Stimulated activated CD4-positive, alpha-beta T cell treated with anti-CD3 and anti-CD28 coated beads, Interleukin-1b, Interleukin-23, amount 100 ng/mL, for 4 hours (primary cell): Measurements from ENCODE around the gene FAM216B.
"Not testable (repeated sequence)": the region's sequence is repeated elsewhere in the genome, so short reads cannot be mapped to it uniquely, and the experiment has no call there.

Experiments
- DNase-seq, 2 donors: peaks; one replicate each; pipeline ENCODE4 v3.0.0-alpha.2; 2020; ENCODE audit warnings: low read depth in 2 of 2

FAM216B gene

DNA sequence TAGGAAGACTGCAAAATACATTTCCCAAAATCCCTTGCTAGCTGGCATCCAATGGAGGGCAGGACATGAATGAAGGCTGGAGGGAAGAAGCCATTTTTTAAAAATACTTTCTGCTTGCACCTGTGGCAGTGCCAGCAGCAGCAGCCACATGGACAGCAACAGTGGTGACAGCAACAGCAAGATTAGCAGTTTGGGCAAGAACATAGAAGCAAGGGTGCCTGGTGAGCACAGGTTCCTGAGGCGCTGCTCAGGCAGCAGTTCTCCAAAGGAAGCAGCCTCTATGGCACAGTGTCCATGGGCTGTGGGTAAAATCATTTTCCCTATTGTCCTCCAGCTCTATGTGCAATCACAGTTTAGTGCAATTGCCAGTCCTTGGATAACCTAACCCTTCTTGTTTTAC, 1.3 kb upstream of the FAM216B start:
- DNase-seq, result no peak

DNA sequence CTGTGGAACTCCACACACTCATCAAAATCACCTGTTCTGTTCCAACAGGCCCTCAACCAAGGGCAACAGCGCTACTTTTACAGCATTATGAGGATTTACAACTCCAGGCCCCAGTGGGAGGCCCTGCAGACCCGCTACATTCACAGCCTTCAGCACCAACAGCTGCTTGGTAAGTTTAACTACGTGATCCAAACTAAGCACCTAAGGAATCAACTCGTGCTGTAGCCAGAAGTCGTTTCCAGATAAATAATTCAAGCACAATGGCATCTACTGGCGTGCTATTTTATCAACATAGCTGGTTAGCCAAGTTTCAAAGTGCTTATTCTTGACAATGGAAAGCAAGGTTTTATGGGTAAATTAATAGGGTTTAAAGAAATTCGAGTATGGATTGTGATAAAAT, 5.3 kb downstream of the FAM216B start:
- no peak for DNase-seq

GRCh38 chr13:42788601-42789000, 7.2 kb downstream of the FAM216B start:
- DNase-seq, result no peak

DNA sequence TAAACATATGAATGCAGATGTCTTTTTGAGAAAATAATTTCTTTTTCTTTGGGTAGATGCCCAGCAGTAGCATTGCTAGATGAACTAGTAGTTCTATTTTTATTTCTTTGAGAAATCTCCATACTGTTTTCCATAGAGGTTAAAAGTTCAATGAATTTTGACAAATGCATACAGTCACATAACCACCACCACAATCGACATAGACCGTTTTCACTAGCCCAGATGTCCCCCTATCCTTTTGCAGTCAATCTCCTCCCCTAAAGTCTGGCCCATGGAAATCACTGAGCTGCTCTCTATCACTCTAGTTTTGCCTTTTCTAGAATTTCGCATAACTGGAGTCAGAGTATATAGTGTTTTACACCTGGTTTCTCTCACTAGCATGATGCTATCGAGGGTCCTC, 10.8 kb downstream of the FAM216B start:
- no peak for DNase-seq

DNA sequence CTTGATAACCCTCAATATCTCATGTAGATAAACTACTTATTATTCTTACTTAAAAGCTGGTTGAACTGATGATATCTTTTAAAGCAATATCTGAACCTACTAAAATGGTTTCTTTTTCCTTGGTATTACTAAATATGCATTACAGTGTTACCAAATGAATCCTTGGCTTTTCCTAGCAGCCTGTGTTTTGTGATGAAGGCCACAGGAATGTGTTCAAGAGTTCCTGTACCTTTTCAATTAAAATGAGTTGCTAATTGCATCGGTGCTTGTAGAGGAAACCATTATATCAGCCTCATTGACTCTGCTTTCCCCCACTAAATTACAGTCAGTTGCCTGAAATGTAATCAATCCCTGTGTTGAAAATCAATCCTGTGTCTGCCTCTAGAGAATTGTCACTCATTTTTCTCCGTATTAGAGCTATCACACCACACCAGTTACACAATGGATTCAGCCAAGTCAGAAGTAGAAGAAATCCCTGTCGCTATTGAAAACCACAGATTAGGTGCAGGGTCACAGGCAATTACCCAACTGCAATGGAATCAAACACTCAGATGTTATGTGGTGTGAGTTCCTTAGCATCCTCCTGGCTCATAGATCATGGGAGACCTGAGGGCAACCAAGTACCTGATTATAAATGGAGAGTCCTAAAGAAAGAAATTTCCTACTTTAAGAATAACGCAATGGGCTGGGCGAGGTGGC, 13.3 kb downstream of the FAM216B start:
- DNase-seq, result no peak

DNA sequence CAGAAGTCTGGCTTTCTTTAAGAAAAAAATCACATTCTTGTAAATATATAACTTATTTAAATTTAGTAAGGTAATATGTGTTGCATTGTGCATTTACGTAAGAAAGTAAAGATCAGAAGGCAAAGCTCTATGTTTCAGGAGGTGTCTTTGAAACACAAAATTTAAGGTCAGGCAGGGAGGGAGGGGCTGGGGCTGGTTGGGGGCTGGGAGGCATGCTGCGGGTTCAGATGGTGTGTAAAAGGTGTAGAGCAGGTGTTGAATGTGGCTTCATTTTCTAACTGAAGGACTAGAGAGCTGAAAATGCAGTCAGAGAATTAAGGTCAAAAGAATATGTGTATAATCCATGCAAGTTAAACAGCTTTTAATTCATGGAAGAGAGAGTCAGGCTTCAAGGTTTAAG, 14.3 kb downstream of the FAM216B start:
- no peak for DNase-seq

DNA sequence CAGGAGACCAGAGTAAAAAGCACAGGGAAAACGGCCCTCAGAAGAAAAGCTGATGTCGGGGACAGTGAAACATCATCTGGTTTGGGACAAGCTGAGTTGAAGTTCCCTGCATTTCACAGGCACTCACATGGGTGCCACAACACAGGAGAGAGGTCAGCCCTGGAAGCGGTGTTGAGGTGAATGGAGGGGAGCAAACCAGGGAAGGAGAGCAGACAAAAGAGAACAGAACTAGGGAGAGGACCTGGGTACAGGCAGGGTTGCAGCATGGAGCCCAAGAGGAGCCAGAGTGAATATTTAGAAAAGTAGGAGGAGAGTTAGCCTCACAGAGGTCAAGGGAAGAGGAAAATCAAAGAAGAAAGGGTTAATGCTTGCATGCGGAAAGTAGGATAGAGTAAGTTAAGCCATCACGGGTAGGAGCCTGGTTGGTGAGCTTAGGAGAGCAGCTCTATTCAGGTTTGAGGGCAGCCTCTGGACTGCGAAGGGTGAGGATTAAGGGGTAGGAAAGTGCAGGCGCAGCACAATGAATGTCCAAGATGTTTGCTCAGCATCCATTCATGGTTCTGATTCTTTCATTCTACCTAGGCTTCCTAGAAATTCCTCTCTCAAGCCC, 15.5 kb downstream of the FAM216B start:
- no peak for DNase-seq

DNA sequence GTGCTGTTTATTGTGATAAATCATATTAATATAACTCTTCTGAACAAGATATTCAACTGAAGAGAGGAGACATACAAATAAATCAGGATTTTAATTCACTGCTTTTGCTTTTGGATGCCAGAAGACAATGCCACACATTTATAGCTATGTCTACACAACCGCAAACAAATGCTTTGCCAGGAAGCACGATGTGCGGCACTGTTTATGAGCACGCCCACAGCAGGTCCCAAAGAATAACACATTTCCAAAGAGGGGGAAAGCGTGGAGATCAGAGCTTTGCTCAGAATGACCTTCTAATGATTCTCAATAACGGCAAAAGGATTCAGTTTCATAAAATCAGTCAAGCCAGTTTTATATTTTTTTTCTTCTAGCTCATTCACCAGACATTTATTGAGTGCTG, 16.7 kb downstream of the FAM216B start:
- DNase-seq, result no peak

DNA sequence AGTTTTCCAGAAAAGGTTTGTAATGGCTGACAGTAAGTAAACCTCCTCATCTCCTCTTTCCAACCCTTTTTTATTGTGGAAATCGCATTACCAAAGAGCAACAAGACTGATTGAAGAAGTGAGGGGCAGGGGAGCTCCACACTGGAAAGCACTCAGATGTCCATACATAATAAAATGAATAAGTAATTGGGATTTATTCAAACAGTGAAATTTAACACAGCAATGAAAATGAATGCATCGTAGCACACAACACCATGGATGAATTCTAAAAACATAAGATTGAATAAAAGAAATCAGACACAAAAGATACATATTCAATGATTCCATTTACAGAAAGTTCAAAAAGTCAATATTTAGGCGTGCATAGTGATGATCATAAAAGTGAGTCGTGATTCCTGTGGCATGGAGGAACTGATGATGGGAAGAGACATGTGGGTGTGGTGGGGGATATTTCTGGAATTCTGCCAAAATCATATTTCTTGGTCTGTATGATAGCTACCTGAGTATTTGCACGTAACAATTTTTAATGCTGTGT, 18.8 kb downstream of the FAM216B start:
- no peak for DNase-seq

- DNase-seq, result no peak
Measured at GRCh38 chr13:42803563-42804204, 22.3 kb downstream of the FAM216B start.

DNA sequence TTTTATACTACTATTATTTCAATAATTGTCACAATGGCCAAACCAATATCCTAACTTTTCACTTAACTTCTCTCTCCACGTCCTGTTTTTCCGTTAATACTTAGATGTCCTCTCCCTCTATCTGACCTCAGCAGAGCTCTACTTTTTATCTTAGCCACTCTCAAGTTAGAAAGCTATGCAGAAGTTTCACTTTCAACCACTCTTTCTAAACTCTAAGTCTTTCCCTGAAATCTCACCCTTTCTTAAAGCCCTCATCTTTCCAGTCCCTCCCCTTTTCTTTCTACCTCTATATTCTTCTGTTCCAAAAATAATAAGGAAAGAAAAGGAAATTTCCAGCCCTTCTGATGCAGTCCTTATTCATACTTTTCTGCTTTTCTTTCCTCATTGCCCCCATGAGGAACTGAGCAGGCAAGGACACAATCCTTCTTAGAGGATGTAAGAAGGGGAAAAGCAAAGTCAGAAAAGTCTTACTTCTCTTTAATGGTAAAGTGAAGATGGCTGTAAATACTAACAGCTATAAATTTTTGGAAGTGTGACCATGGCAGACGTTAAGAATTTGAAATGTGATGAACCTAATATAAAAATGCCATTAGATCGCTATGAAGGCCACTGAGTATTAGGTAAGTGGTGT, 23.0 kb downstream of the FAM216B start:
- no peak for DNase-seq

- DNase-seq, result no peak
Measured at GRCh38 chr13:42807241-42807640, 25.9 kb downstream of the FAM216B start.

GRCh38 chr13:42807866-42808265, 26.5 kb downstream of the FAM216B start:
- no peak for DNase-seq

DNA sequence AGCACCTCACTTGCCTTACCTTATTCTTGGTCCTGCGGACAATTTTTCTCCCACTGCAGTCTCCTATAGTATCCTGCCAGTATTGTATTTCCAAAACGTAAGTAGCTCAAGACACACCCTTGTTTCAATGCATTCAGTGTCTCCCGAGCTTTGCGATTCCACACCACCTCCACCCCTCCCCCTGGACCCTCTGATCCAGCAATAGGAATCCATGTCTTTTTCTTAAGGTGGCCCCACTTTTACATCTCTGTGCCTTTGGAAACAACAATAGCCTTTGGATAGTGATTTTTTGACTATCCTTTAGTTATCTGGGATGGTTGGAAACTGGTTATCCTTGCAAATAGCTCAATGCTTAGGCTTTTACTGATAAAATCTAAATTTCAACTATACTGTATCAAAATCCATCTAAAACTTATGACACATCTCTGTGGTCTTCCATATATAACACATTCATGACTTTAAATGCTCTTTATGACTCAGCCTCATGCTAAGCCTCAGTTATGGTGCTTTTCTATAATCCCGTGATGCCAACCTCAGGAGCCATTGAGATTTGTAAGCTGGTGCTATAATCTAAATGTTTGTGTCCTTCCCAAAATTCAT, 27.1 kb downstream of the FAM216B start:
- no peak for DNase-seq

- no peak for DNase-seq
Measured at GRCh38 chr13:42812316-42812715, 30.9 kb downstream of the FAM216B start.

- DNase-seq, result no peak
Measured at GRCh38 chr13:42814868-42815267, 33.5 kb downstream of the FAM216B start.

- DNase-seq, result no peak
Measured at GRCh38 chr13:42815681-42816080, 34.3 kb downstream of the FAM216B start.

DNA sequence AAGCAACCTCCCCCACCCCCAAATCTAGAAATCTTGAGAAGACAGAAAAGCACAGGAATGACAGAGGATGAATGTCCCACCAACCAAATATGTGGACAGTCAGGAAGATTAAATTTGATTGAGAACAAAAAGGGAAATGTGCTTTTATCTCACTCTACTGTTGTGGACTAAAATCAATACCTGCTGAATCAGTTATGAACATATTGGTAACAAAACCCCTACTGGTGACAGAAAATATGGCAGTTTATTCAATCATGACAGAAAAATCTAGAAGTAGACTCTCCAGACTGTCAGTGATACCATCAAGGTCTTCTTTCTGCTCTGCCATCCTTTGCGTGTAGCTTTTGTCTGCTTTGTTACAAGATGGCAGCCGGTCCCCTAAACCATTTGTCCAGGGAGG, 35.2 kb downstream of the FAM216B start:
- DNase-seq, result no peak

- DNase-seq, result not testable (repeated sequence)
Measured at GRCh38 chr13:42819687-42820086, 38.3 kb downstream of the FAM216B start.

DNA sequence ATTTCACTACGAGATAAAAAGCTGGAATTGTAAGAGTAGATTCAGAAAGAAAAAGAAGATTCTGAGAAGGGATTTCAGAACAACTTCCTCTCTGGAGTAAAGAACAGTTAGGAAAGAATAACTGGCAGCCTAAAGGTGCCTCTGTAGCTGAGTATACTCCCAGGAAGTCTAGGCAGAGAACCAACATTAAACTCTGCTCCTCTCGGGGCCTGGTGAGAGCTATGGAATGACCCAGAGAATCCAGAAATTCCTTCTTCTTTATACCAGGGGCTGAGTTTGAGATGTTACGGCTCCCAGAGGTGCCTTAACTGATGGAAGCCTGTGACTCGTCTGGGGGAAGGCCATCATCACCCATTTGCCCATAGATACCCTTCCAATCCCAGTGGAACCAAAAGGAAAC, 39.1 kb downstream of the FAM216B start:
- no peak for DNase-seq

DNA sequence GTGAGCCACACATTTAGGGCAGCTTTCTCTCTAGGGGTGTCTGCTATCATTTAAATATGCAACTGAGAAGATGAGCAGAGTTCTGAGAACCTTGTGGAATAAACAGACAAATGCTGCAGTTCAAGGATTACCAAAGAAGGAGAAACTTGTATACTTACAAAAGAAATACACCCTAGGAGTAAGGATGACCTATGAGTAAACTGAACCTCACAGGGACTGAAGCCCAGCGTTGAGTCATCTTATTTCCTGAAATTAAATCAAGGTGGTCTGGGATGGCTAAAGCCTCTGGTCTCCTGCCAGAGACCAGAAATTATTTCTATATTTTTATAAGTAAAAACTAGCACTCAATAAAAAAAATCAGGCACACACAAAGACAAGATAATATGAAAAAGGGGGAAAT, 40.1 kb downstream of the FAM216B start:
- no peak for DNase-seq
